NCI-H2196 (cell line): ENCODE results near the gene PDLIM7.
"Not testable (repeated sequence)": the region's sequence is repeated elsewhere in the genome, so short reads cannot be mapped to it uniquely, and the experiment has no call there.

Experiments
- DNase-seq: peaks from one replicate; lab custom pipeline; 2025; ENCODE audit not compliant: unreplicated experiment; lab: John Stamatoyannopoulos, UW

PDLIM7 gene

GRCh38 chr5:177497292-177498012, at the start of gene PDLIM7:
TSS of gene PDLIM7 (minus strand) at chr5:177497604. CDS start at chr5:177496512, 1,092 bp downstream.
- DNase-seq = peak; percentile 95

GRCh38 chr5:177546258-177546741, 48.9 kb upstream of the PDLIM7 start:
- peak; percentile 14 for DNase-seq

- no peak for DNase-seq
These were observed 48.3 kb upstream of the PDLIM7 start for GRCh38 chr5:177545487-177546257.

- DNase-seq = no peak
These were observed 45.5 kb upstream of the PDLIM7 start for GRCh38 chr5:177542816-177543465.

- DNase-seq = peak; percentile 30
These were observed 43.0 kb upstream of the PDLIM7 start for GRCh38 chr5:177540438-177540837.

- DNase-seq = no peak
These were observed 42.0 kb upstream of the PDLIM7 start for GRCh38 chr5:177539411-177539810.

GRCh38 chr5:177538876-177539275, 41.5 kb upstream of the PDLIM7 start:
- no peak for DNase-seq

GRCh38 chr5:177537389-177538361, 40.3 kb upstream of the PDLIM7 start:
- no peak for DNase-seq

- no peak for DNase-seq
These were observed 39.0 kb upstream of the PDLIM7 start for GRCh38 chr5:177536386-177536785.

- no peak for DNase-seq
These were observed 37.7 kb upstream of the PDLIM7 start for GRCh38 chr5:177535125-177535524.

- not testable (repeated sequence) for DNase-seq
These were observed 37.0 kb upstream of the PDLIM7 start for GRCh38 chr5:177534433-177534832.

GRCh38 chr5:177531209-177531940, 34.0 kb upstream of the PDLIM7 start:
- DNase-seq = no peak

GRCh38 chr5:177530638-177531037, 33.2 kb upstream of the PDLIM7 start:
- no peak for DNase-seq

GRCh38 chr5:177529247-177530203, 32.1 kb upstream of the PDLIM7 start:
- no peak for DNase-seq

- no peak for DNase-seq
These were observed 31.2 kb upstream of the PDLIM7 start for GRCh38 chr5:177528631-177529030.

GRCh38 chr5:177527595-177527994, 30.2 kb upstream of the PDLIM7 start:
- DNase-seq = no peak

GRCh38 chr5:177526791-177527190, 29.4 kb upstream of the PDLIM7 start:
- no peak for DNase-seq

GRCh38 chr5:177526191-177526590, 28.8 kb upstream of the PDLIM7 start:
- DNase-seq = no peak
